Stimulated activated CD4-positive, alpha-beta T cell treated with anti-CD3 and anti-CD28 coated beads, Interleukin-12 subunit alpha, Interleukin-12 subunit beta, amount 100 ng/mL, for 24 hours (primary cell): Measurements from ENCODE around the gene B4GALNT1.
"Not testable (repeated sequence)": the region's sequence is repeated elsewhere in the genome, so short reads cannot be mapped to it uniquely, and the experiment has no call there.

ENCODE experiments used
- DNase-seq, 2 experiments: peaks; one replicate each; pipeline ENCODE4 v3.0.0-alpha.2; 2020; ENCODE audit warnings: low read depth in 2 of 2

The B4GALNT1 gene

DNA sequence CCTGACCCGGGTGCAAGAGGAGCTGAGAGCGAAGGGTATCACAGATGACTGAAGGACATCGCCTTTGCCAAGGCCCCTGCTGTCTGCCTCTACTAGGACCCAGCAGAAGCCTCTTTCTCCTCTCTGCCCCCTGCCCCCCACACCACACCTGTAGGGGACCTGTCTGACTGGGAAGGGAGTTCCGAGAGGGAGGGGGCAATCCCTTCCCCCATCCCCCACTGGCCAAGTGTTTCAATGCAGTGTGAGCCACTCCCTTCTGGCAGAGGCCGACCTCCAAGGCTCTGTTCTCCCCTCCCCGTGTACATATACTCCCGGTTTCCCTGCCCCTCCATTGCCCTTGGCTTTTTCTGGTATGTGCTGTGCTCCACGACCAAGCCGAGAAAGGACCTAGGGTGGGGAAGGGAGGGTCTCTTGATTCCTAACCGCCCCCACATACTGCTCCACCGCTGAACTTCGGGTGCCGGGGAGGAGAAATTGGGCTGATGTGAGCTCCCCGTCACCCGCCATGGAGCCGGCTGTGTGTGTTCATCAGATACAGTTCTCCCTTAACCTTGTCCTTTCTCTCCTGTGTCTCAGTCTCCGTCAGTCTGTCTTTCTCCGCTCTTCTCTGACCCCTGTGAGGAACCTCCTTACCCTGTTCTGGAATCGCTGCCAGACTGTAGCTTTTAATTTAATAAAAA, 23.8 kb downstream of the B4GALNT1 start:
- no peak for DNase-seq

GRCh38 chr12:57607958-57608663, 24.9 kb downstream of the B4GALNT1 start:
- DNase-seq, result no peak

DNA sequence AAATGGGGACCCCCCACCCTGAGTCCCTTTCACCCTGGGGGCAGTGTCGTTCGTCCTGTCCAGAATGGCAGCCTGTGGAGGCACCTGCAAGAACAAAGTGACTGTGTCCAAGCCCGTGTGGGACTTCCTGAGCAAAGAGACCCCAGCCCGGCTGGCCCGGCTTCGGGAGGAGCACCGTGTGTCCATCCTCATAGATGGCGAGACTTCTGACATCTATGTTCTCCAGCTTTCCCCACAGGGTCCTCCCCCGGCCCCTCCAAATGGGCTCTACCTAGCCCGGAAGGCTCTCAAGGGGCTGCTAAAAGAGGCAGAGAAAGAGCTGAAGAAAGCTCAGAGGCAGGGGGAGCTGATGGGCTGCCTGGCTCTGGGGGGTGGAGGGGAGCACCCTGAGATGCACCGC, 26.2 kb downstream of the B4GALNT1 start:
- DNase-seq, result no peak

- DNase-seq, result no peak
Measured at GRCh38 chr12:57606399-57606798, 26.6 kb downstream of the B4GALNT1 start.

DNA sequence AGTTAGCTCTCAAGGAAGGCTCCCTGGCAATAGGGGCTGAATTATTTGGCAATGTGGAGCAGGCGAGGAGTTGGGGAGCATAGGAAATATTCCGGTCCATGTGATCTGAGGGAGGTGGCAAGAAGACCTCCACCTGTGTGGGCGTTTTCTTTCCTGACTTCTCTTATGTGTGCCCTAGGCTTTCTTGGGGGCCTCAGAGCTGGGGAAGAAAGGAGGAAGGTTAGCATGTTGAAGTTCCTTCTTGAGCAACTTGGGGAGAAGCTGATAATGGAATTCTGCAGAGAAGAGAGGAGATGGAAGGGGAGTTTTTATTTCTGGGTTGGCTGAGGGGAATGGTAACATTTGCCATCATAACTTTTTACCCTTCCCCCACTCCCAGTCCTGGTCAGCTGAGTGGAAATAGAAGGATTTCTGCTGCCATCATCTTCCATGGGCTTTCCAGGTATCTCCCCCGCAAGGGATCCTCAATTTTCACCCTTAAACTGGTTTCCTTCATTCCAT, 27.1 kb downstream of the B4GALNT1 start:
- DNase-seq, result no peak

GRCh38 chr12:57604992-57605810, 27.8 kb downstream of the B4GALNT1 start:
- no peak for DNase-seq

GRCh38 chr12:57604454-57604991, 28.5 kb downstream of the B4GALNT1 start, which contains the start of gene DTX3:
TSS of gene DTX3 (plus strand) at chr12:57604824. CDS start at chr12:57606518, 1,694 bp downstream.
- DNase-seq, result peak in 1 of 2 experiments; percentile 24

DNA sequence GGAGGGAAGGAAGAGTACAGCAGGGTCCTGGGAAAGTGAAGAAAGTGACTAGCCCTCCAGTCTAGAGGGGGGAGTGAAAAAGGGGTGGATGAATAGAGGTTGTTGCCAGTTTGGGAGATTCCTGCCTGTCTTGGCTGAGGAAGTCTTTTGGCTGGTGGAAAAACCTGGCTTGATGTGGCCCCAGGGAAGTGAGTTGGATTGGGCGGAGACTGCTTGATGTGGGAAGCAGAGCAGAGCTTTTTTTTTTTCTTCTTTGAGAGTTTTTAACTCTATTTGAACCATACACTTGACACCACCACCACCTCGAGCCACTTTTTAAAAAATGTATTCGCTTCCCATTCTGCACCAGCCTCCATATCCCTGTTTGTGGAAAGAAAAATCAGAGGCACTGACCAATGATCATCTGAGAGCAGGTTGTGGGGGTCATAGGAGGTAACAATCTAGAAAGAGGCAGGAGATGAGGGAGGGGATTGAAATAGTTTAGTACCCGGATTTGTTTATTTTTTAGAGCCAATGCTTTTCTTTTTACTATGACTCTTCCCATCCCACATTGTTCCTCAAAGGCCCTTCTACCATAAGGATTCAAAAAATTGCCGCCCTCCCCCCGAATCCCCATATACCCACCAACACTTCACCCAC, 29.1 kb downstream of the B4GALNT1 start:
- no peak for DNase-seq

DNA sequence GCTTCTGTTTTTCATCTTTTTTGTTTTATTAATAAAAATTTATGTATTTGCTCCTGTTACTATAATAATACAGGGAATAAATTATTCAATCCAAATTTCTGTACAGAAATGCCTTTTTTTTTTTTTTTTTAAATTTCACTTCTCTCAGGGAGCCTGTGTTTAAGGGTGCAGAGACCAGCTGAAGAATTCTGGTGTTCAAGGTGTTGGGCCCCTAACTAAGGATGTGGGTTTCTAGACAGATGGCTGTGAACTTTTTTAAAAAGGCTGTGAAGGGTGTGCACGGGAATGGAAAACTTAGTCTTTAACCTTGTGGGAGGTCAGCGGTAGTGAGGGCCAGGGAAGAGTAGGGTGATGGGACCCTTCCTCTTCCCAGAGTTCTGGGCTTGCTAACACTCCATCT, 29.7 kb downstream of the B4GALNT1 start:
- no peak for DNase-seq

- no peak for DNase-seq
Measured at GRCh38 chr12:57602544-57602943, 30.5 kb downstream of the B4GALNT1 start.

- DNase-seq, result no peak
Measured at GRCh38 chr12:57600395-57600794, 32.6 kb downstream of the B4GALNT1 start.

- DNase-seq, result no peak
Measured at GRCh38 chr12:57593187-57593586, 39.8 kb downstream of the B4GALNT1 start.

DNA sequence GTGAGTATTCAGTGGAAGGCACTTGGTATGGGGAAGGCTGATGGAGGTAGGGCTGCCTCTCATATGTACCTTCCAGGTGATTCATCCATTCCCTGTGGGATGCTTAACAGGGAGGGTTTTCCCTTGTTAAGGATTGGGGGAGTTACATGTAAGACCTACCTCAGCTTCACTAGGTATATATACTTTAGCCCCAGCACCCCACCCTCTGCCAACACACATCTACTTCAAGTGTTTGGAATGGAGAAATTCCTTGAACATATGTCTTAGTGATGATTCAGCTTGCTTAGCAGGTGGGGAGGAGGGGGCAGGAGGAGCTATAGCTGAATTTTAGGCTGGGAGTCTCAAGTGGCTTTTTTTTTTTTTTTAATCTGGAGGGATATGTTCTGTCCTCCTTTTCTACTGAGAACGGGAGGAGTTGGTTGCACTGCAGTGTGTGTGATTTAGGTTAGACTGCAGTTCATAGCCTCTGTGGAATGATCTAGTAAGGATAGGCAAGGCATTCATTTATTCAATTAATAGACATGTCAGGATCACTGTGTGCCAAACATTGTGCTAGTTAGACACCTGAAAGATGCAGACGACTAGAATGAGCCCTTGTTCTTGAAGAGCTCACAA, 40.3 kb downstream of the B4GALNT1 start:
- no peak for DNase-seq

- no peak for DNase-seq
Measured at GRCh38 chr12:57591782-57592325, 41.1 kb downstream of the B4GALNT1 start.

DNA sequence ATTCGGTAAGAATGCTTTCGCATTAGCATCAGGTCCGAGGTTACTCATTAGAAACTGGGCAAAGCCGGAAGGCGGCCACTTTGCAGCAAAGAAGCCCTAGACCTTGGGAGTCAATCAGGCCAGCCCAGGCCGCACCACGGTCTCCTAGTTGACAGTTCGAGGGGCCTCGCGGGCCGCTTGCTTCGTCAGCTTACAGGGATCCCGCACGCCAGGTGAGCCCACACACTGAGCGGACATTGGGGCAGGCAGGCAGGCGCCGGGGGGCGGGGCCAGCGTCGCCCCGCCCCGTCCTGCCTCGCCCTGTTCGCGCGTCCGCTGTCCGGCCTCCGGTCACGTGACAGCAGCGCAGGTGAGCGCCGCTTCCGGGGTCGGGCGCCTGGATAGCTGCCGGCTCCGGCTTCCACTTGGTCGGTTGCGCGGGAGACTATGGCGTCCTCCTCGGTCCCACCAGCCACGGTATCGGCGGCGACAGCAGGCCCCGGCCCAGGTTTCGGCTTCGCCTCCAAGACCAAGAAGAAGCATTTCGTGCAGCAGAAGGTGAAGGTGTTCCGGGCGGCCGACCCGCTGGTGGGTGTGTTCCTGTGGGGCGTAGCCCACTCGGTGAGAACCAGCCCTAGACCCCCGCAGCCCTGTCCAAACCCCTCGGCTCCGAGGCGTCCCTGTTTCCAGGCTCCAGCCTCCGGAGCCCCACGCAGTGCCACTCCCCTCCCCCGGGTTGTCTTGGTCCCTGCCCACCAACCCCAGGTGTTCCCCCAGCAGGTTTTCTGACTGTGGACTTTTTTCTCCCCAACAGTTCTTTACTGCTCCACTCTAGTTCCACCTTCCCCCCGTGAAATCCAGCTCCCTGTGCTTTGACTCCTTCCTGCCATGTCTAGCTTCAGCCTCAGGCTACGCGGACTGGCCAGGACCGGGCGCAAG, 41.9 kb downstream of the B4GALNT1 start, which contains the start of gene PIP4K2C:
Gene PIP4K2C, plus strand, starts transcription at position 329 of the 918 bp plus-strand sequence. Its CDS starts 98 bp downstream, at position 427.
- DNase-seq, result peak; percentile 53 to 68

DNA sequence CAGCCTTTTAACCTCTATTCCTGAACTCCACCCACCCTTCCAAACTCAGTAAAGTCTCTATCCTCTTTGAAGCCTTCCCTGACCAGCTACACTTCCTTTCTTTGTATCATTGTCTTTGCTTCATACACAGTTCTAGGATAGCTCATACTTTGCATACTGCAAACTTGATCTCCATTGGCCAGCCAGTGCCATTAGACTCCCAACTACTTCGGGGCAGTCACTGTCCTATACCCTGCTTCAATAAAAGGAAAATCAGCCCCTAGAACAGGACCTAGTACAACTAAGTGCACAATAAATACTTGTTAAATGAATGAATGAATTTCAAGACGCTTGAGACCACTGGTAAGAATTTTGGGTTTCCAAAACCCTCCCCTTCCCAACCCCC, 42.5 kb downstream of the B4GALNT1 start:
- no peak for DNase-seq

DNA sequence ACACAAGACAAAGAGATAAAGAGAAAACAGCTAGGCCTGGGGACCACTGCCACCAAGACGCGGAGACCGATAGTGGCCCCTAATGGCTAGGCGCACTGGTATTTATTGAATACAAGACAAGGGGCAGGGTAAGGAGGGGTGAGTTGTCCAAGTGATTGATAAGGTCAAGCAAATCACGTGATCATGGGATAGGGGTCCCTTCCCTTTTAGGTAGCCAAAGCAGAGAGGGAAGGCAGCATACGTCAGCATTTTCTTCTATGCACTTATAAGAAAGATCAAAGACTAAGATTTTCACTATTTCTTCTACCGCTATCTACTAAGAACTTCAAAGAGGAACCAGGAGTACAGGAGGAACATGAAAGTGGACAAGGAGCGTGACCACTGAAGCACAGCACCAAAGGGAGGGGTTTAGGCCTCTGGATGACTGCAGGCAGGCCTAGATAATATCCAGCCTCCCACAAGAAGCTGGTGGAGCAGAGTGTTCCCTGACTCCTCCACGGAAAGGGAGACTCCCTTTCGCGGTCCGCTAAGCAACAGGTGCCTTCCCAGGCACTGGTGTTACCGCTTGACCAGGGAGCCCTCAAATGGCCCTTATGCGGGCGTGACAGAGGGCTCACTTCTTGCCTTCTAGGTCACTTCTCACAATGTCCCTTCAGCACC, 43.9 kb downstream of the B4GALNT1 start:
- not testable (repeated sequence) for DNase-seq

- DNase-seq, result no peak
Measured at GRCh38 chr12:57586832-57587429, 46.1 kb downstream of the B4GALNT1 start.

GRCh38 chr12:57586128-57586527, 46.9 kb downstream of the B4GALNT1 start:
- DNase-seq, result no peak
